Astrocyte (in vitro differentiated cells and primary cell): Measurements from ENCODE around the gene PEX6. TPM values are rescaled to one million over a fixed set of nuclear protein-coding genes. Genes with fewer than 3 reads are reported as not detected.

Source experiments
- DNase-seq: peaks from one replicate; pipeline ENCODE4 v3.0.0-alpha.2; 2010; ENCODE audit warnings: low read depth
- FAIRE-seq: peaks from 2 replicates; lab custom pipeline; 2011; peaks lifted over from hg19 to GRCh38; lab: Jason Lieb, UNC
- H2AFZ ChIP-seq: 2 replicates; pipeline ENCODE4 v1.6.0; 2012; ENCODE audit warnings: low read depth, low read length, inconsistent platforms
- H3K27ac ChIP-seq: 2 replicates; pipeline ENCODE4 v1.5.1; 2011; ENCODE audit warnings: low read depth, low read length, inconsistent platforms
- H3K27me3 ChIP-seq: 2 replicates; pipeline ENCODE4 v1.6.0; 2011; ENCODE audit warnings: low read length, inconsistent platforms; ENCODE audit not compliant: insufficient read depth
- H3K36me3 ChIP-seq: 2 replicates; pipeline ENCODE4 v1.5.1; 2011; ENCODE audit warnings: low read length, inconsistent platforms; ENCODE audit not compliant: insufficient read depth
- H3K4me1 ChIP-seq: 2 replicates; pipeline ENCODE4 v1.5.1; 2011; ENCODE audit warnings: low read length, inconsistent platforms; ENCODE audit not compliant: insufficient read depth
- H3K4me2 ChIP-seq: 2 replicates; pipeline ENCODE4 v1.6.0; 2012; ENCODE audit warnings: low read length, inconsistent platforms
- H3K4me3 ChIP-seq: 2 replicates; pipeline ENCODE4 v1.5.1; 2011; ENCODE audit warnings: low read depth, mild to moderate bottlenecking, low read length, inconsistent platforms; ENCODE audit not compliant: insufficient read depth
- H3K79me2 ChIP-seq: 2 replicates; pipeline ENCODE4 v1.6.0; 2012; ENCODE audit warnings: mild to moderate bottlenecking, low read length, inconsistent platforms; ENCODE audit not compliant: insufficient read depth
- H3K9ac ChIP-seq: 2 replicates; pipeline ENCODE4 v1.6.0; 2012; ENCODE audit warnings: mild to moderate bottlenecking, low read length, inconsistent platforms
- H3K9me3 ChIP-seq: 2 replicates; pipeline ENCODE4 v1.5.1; 2012; ENCODE audit warnings: low read depth, mild to moderate bottlenecking, low read length, inconsistent platforms; ENCODE audit not compliant: insufficient read depth
- H4K20me1 ChIP-seq: 2 replicates; pipeline ENCODE4 v1.6.0; 2012; ENCODE audit warnings: low read length, inconsistent platforms; ENCODE audit not compliant: insufficient read depth
- H3K27ac Mint-ChIP-seq: one replicate; pipeline ENCODE4 v1.8.0; 2021; ENCODE audit warnings: mild to moderate bottlenecking, mixed read lengths; ENCODE audit not compliant: unreplicated experiment
- H3K27me3 Mint-ChIP-seq: one replicate; pipeline ENCODE4 v1.8.0; 2021; ENCODE audit warnings: low read depth, mixed read lengths; ENCODE audit not compliant: unreplicated experiment
- H3K36me3 Mint-ChIP-seq: one replicate; pipeline ENCODE4 v1.8.0; 2021; ENCODE audit warnings: low read depth, mixed read lengths; ENCODE audit not compliant: unreplicated experiment
- H3K4me1 Mint-ChIP-seq: one replicate; pipeline ENCODE4 v1.8.0; 2021; ENCODE audit warnings: low read depth, mixed read lengths; ENCODE audit not compliant: unreplicated experiment
- H3K4me3 Mint-ChIP-seq: one replicate; pipeline ENCODE4 v1.8.0; 2021; ENCODE audit warnings: mild to moderate bottlenecking, moderate library complexity, mixed read lengths; ENCODE audit not compliant: unreplicated experiment
- H3K9me3 Mint-ChIP-seq: one replicate; pipeline ENCODE4 v1.8.0; 2021; ENCODE audit warnings: mild to moderate bottlenecking, mixed read lengths; ENCODE audit not compliant: unreplicated experiment
- CTCF ChIP-seq: IDR thresholded peaks from 2 replicates; pipeline ENCODE4 v1.5.1; 2011; ENCODE audit warnings: low read depth, mild to moderate bottlenecking, inconsistent platforms, low read length, moderate library complexity; ENCODE audit not compliant: insufficient read depth
- EZH2 ChIP-seq: IDR thresholded peaks from 2 replicates; pipeline ENCODE4 v1.6.1; 2012; ENCODE audit warnings: mild to moderate bottlenecking, low read length, inconsistent platforms; ENCODE audit not compliant: insufficient read depth
- total RNA-seq: library from RNA; stranded (reverse); gene quantifications from 2 replicates; pipeline ENCODE4 v1.2.1, GENCODE V29; 2021

The PEX6 gene
- total RNA-seq, 1 donor from 2014 or later = 22.7 TPM

- Histone ChIP-seq H3K36me3 (no peaks in the 10 kb centered on the region), H3K27me3 (no peaks in the 10 kb centered on the region), H3K4me2 (no peak overlapping the region), H2AFZ (no peak overlapping the region), H3K27ac (no peak overlapping the region), H3K9me3 (no peaks in the 10 kb centered on the region), H3K79me2 (peaks cover under 1% of the 10 kb centered on the region), H3K4me1 (no peaks in the 10 kb centered on the region), H3K4me3 (no peak overlapping the region), H4K20me1 (no peaks in the 10 kb centered on the region), H3K9ac (no peak overlapping the region)
- H3K36me3 Mint-ChIP-seq = no peaks in the 10 kb centered on the region
- TF ChIP-seq CTCF (no peak), EZH2 (no peak)
- no peaks in the 10 kb centered on the region for H3K9me3 Mint-ChIP-seq
- FAIRE-seq = no peak
- DNase-seq = no peak
- H3K27me3 Mint-ChIP-seq = no peaks in the 10 kb centered on the region
- no peak overlapping the region for H3K4me3 Mint-ChIP-seq
- H3K4me1 Mint-ChIP-seq = no peaks in the 10 kb centered on the region
- no peak overlapping the region for H3K27ac Mint-ChIP-seq
Measured at GRCh38 chr6:42925248-42925857, 53.6 kb downstream of the PEX6 start.

GRCh38 chr6:42923666-42924065 is 55.3 kb downstream of the PEX6 start:
- Histone ChIP-seq H3K9ac (no peak overlapping the region), H3K27me3 (no peaks in the 10 kb centered on the region), H3K9me3 (no peaks in the 10 kb centered on the region), H3K4me3 (no peak overlapping the region), H3K36me3 (no peaks in the 10 kb centered on the region), H2AFZ (no peak overlapping the region), H3K79me2 (no peaks in the 10 kb centered on the region), H4K20me1 (no peaks in the 10 kb centered on the region), H3K4me1 (no peaks in the 10 kb centered on the region), H3K27ac (no peak overlapping the region), H3K4me2 (no peak overlapping the region)
- Mint-ChIP-seq H3K9me3 (no peaks in the 10 kb centered on the region), H3K27ac (no peak overlapping the region), H3K36me3 (no peaks in the 10 kb centered on the region), H3K4me3 (no peak overlapping the region), H3K4me1 (no peaks in the 10 kb centered on the region), H3K27me3 (no peaks in the 10 kb centered on the region)
- TF ChIP-seq CTCF (no peak), EZH2 (no peak)
- DNase-seq (no peak), FAIRE-seq (no peak)

- no peak overlapping the region for H3K27ac ChIP-seq
- no peak for TF ChIP-seq EZH2
- no peak for TF ChIP-seq CTCF
- H3K4me3 Mint-ChIP-seq = no peak overlapping the region
- DNase-seq (no peak), FAIRE-seq (no peak)
- no peaks in the 10 kb centered on the region for H3K36me3 Mint-ChIP-seq
- no peaks in the 10 kb centered on the region for H3K4me1 Mint-ChIP-seq
- no peak overlapping the region for H3K4me2 ChIP-seq
- H3K27me3 Mint-ChIP-seq = no peaks in the 10 kb centered on the region
- H2AFZ ChIP-seq = no peak overlapping the region
- no peaks in the 10 kb centered on the region for H3K27me3 ChIP-seq
- no peaks in the 10 kb centered on the region for H3K79me2 ChIP-seq
- no peaks in the 10 kb centered on the region for H3K4me1 ChIP-seq
- no peaks in the 10 kb centered on the region for H4K20me1 ChIP-seq
- H3K27ac Mint-ChIP-seq = no peak overlapping the region
- no peak overlapping the region for H3K9ac ChIP-seq
- no peaks in the 10 kb centered on the region for H3K9me3 ChIP-seq
- no peaks in the 10 kb centered on the region for H3K36me3 ChIP-seq
- no peak overlapping the region for H3K4me3 ChIP-seq
- no peaks in the 10 kb centered on the region for H3K9me3 Mint-ChIP-seq
Measured at GRCh38 chr6:42921801-42922200, 57.2 kb downstream of the PEX6 start.
